ENCODE measurements around the gene NRXN3.

DNA sequence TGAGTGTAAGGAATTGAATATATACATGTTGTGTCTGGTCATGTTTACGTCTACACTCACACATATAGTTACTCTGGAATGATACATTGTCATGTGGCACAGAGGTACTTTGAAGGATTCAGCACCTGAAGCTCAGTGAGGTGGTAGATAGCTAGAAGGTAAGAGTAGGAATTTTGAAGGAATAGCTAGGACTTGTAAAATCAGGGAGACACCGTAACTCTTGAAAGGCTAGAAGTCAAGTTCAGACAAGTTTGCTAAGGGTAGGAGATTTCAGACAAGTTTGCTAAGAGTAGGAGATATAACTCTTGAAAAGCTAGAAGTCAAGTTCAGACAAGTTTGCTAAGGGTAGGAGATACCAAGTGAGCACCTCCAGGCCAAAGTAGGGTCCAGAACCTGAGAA lies 14.0 kb upstream of the NRXN3 start:
- no peak for TF ChIP-seq POLR2A (IDR thresholded peaks at IDR 0.05)
- TF ChIP-seq, protein P1, sequence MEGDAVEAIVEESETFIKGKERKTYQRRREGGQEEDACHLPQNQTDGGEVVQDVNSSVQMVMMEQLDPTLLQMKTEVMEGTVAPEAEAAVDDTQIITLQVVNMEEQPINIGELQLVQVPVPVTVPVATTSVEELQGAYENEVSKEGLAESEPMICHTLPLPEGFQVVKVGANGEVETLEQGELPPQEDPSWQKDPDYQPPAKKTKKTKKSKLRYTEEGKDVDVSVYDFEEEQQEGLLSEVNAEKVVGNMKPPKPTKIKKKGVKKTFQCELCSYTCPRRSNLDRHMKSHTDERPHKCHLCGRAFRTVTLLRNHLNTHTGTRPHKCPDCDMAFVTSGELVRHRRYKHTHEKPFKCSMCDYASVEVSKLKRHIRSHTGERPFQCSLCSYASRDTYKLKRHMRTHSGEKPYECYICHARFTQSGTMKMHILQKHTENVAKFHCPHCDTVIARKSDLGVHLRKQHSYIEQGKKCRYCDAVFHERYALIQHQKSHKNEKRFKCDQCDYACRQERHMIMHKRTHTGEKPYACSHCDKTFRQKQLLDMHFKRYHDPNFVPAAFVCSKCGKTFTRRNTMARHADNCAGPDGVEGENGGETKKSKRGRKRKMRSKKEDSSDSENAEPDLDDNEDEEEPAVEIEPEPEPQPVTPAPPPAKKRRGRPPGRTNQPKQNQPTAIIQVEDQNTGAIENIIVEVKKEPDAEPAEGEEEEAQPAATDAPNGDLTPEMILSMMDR (IDR thresholded peaks at IDR 0.05), result no peak

All from heart left ventricle (tissue), 13 donors.